ENCODE results near the gene C1orf146. TPM values are rescaled to one million over a fixed set of nuclear protein-coding genes. Genes with fewer than 3 reads are reported as not detected.
A peak's percentile ranks its signal among the peaks of the same experiment; 100 is the strongest.
"Not testable (repeated sequence)": the region's sequence is repeated elsewhere in the genome, so short reads cannot be mapped to it uniquely, and the experiment has no call there.

C1orf146 gene
- total RNA-seq, 1 donor from 2014 or later: not detected

- intact Hi-C loops (cut with micrococcal nuclease): no loop called here
- DNase-seq (no peak), ATAC-seq (no peak)
Observed at GRCh38 chr1:92259350-92259749, 41.6 kb downstream of the C1orf146 start.

- ATAC-seq (no peak), DNase-seq (no peak)
- intact Hi-C loops (cut with micrococcal nuclease): no loop called here
Observed at GRCh38 chr1:92262516-92262915, 44.8 kb downstream of the C1orf146 start.

GRCh38 chr1:92273039-92273438 is 55.3 kb downstream of the C1orf146 start:
- ATAC-seq (no peak), DNase-seq (no peak)
- intact Hi-C loops (cut with micrococcal nuclease): no loop called here

- no peak for DNase-seq
- intact Hi-C loops (cut with micrococcal nuclease): no loop called here
- no peak for ATAC-seq
Observed at GRCh38 chr1:92274939-92275338, 57.2 kb downstream of the C1orf146 start.

- intact Hi-C loops (cut with micrococcal nuclease): no loop called here
Observed at GRCh38 chr1:92276082-92276481, 58.4 kb downstream of the C1orf146 start.

GRCh38 chr1:92277105-92277723 is 59.5 kb downstream of the C1orf146 start:
- no peak for ATAC-seq
- no peak for DNase-seq
- intact Hi-C loops (cut with micrococcal nuclease): no loop called here

More at GRCh38 chr1:92276082-92276481, 58.4 kb downstream of the C1orf146 start:
- DNase-seq (no peak), ATAC-seq (no peak)

GRCh38 chr1:92279781-92280180 is 62.1 kb downstream of the C1orf146 start:
- intact Hi-C loops (cut with micrococcal nuclease); ATAC-seq; DNase-seq: not testable (repeated sequence)

GRCh38 chr1:92281411-92281810 is 63.7 kb downstream of the C1orf146 start:
- intact Hi-C loops (cut with micrococcal nuclease); ATAC-seq; DNase-seq: not testable (repeated sequence)

GRCh38 chr1:92291372-92291999 is 73.8 kb downstream of the C1orf146 start:
- DNase-seq (no peak), ATAC-seq (peak; percentile 60)
- intact Hi-C loops (cut with micrococcal nuclease): no loop called here

Other genes starting within 250 kb of the C1orf146 start
- gene EPHX4, start 187.9 kb upstream of the C1orf146 start, total RNA-seq: 0.17 TPM
- not detected for gene SETSIP, start 142.5 kb upstream of the C1orf146 start, total RNA-seq
- gene BTBD8, start 137.6 kb upstream of the C1orf146 start, total RNA-seq: 4.4 TPM
- 6.3 TPM for gene GLMN, start 81.1 kb downstream of the C1orf146 start, total RNA-seq
- gene RPAP2, start 81.1 kb downstream of the C1orf146 start, total RNA-seq: 23.6 TPM